GM13977 (cell line): Measurements from ENCODE around the gene NR2C2.
A peak's percentile ranks its signal among the peaks of the same experiment; 100 is the strongest.
"Not testable (repeated sequence)": the region's sequence is repeated elsewhere in the genome, so short reads cannot be mapped to it uniquely, and the experiment has no call there.

Experiments used
- DNase-seq: peaks from one replicate; pipeline ENCODE4 v3.0.0; 2012; ENCODE audit warnings: low spot score
- CTCF ChIP-seq: IDR thresholded peaks from 2 replicates; pipeline ENCODE4 v1.5.1; 2012; ENCODE audit warnings: mild to moderate bottlenecking, control low read depth; ENCODE audit not compliant: insufficient read depth; ENCODE audit errors: extremely low read depth, missing control alignments
- in situ Hi-C: fragments of 300-500 bp; cut with MboI; formaldehyde crosslinking; loops from one replicate; pipeline ENCODE4 v1.12.0; 2022; ENCODE audit warnings: low sequenced_read_pairs, low pct_unique_long_range_greater_than_20kb, mixed read lengths, inconsistent platforms; ENCODE audit not compliant: unreplicated experiment

NR2C2 gene

GRCh38 chr3:14947100-14947885, at the start of gene NR2C2:
Gene NR2C2, plus strand, starts transcription at chr3:14947583. Its CDS starts 56,332 bp downstream, at chr3:15003915.
- in situ Hi-C loops, result no loop called here

GRCh38 chr3:14898929-14899328, 48.5 kb upstream of the NR2C2 start:
- in situ Hi-C loops, result no loop called here
- DNase-seq, result no peak
- TF ChIP-seq CTCF, result no peak

More at GRCh38 chr3:14947100-14947885, at the start of gene NR2C2:
- peak; percentile 94 for DNase-seq
- no peak for TF ChIP-seq CTCF

- TF ChIP-seq CTCF, result no peak
- in situ Hi-C loops, result loop anchor here (25.0 kb wide), 1 partner anchor 238 kb away; the partner anchor contains the start of gene CCDC174
- no peak for DNase-seq
Measured at GRCh38 chr3:14899993-14900618, 47.3 kb upstream of the NR2C2 start.

GRCh38 chr3:14900881-14901873, 46.2 kb upstream of the NR2C2 start:
- DNase-seq, result no peak
- TF ChIP-seq CTCF, result no peak
- in situ Hi-C loops, result loop anchor here (25.0 kb wide), 1 partner anchor 239 kb away; the partner anchor contains the start of gene CCDC174

GRCh38 chr3:14902719-14903118, 44.7 kb upstream of the NR2C2 start:
- DNase-seq, result no peak
- in situ Hi-C loops, result loop anchor here (25.0 kb wide), 1 partner anchor 240 kb away; the partner anchor contains the start of gene CCDC174
- no peak for TF ChIP-seq CTCF

GRCh38 chr3:14903501-14903900, 43.9 kb upstream of the NR2C2 start:
- in situ Hi-C loops, result loop anchor here (25.0 kb wide), 1 partner anchor 241 kb away; the partner anchor contains the start of gene CCDC174
- not testable (repeated sequence) for DNase-seq
